GM21526 (cell line): Measurements from ENCODE around the gene DBH.

ENCODE experiments used
- ATAC-seq: cut with Tn5 transposase; IDR thresholded peaks from one replicate; pipeline ENCODE4 v1.9.1; 2021; ENCODE audit warnings: moderate library complexity; ENCODE audit not compliant: unreplicated experiment, low FRiP score

The DBH gene

GRCh38 chr9:133680250-133680975, 44.2 kb downstream of the DBH start:
- ATAC-seq = no peak

GRCh38 chr9:133680976-133681657, 45.0 kb downstream of the DBH start:
- no peak for ATAC-seq

- no peak for ATAC-seq
Observed at GRCh38 chr9:133681658-133682306, 45.6 kb downstream of the DBH start.

- no peak for ATAC-seq
Observed at GRCh38 chr9:133682818-133683585, 46.8 kb downstream of the DBH start.

GRCh38 chr9:133683586-133684120, 47.5 kb downstream of the DBH start:
- ATAC-seq = no peak

GRCh38 chr9:133684121-133684935, 48.2 kb downstream of the DBH start:
- ATAC-seq = no peak

- ATAC-seq = no peak
Observed at GRCh38 chr9:133684936-133685361, 48.8 kb downstream of the DBH start.

- ATAC-seq = no peak
Observed at GRCh38 chr9:133685653-133686609, 49.8 kb downstream of the DBH start.

GRCh38 chr9:133686642-133687575, 50.7 kb downstream of the DBH start:
- ATAC-seq = no peak

GRCh38 chr9:133687856-133688761, 51.9 kb downstream of the DBH start:
- ATAC-seq = no peak

- no peak for ATAC-seq
Observed at GRCh38 chr9:133689151-133689763, 53.1 kb downstream of the DBH start.

GRCh38 chr9:133690081-133690561, 54.0 kb downstream of the DBH start:
- ATAC-seq = no peak

- no peak for ATAC-seq
Observed at GRCh38 chr9:133691191-133691590, 55.0 kb downstream of the DBH start.

- no peak for ATAC-seq
Observed at GRCh38 chr9:133691626-133692363, 55.6 kb downstream of the DBH start.

GRCh38 chr9:133692364-133692985, 56.3 kb downstream of the DBH start:
- ATAC-seq = no peak
